Measurements from ENCODE around the gene HEATR5A. TPM values are rescaled to one million over a fixed set of nuclear protein-coding genes. Genes with fewer than 3 reads are reported as not detected.
"Not testable (repeated sequence)": the region's sequence is repeated elsewhere in the genome, so short reads cannot be mapped to it uniquely, and the experiment has no call there.

Gene HEATR5A
- total and polyA plus RNA-seq, 2 experiments from 2014 or later, result 25.8 to 32.5 TPM

GRCh38 chr14:31380106-31380505 lies 40.2 kb downstream of the HEATR5A start:
- Mint-ChIP-seq H3K27ac (no peak overlapping the region), H3K4me3 (no peak overlapping the region), H3K27me3 (ENCODE audit: insufficient read depth, low read depth, poor library complexity) (no peaks in the 10 kb centered on the region), H3K9me3 (no peaks in the 10 kb centered on the region), H3K36me3 (ENCODE audit: low read depth) (peaks cover 9% of the 10 kb centered on the region; the same call in 2 of the 3 replicates), H3K4me1 (no peaks in the 10 kb centered on the region)
- H3K27ac ChIP-seq (ENCODE audit: low read depth), result no peak overlapping the region
- H3K4me3 ChIP-seq, result no peak overlapping the region
- no peaks in the 10 kb centered on the region for H3K36me3 ChIP-seq (ENCODE audit: insufficient read depth)
- TF ChIP-seq EZH2phosphoT487 (IDR thresholded peaks at IDR 0.05; ENCODE audit: unreplicated experiment), result no peak
- TF ChIP-seq ETS1 (IDR thresholded peaks at IDR 0.05), result no peak
- TF ChIP-seq ZNF462 (CRISPR knock-in tag; IDR thresholded peaks at IDR 0.05), result no peak
- TF ChIP-seq EZH2 (IDR thresholded peaks at IDR 0.05; ENCODE audit: low read depth, unreplicated experiment), result no peak
- no peak for TF ChIP-seq CREB1 (CRISPR knock-in tag; IDR thresholded peaks at IDR 0.05; ENCODE audit: low read depth)
- no peak for TF ChIP-seq STAT1 (IDR thresholded peaks at IDR 0.05; ENCODE audit: unreplicated experiment)
- ATAC-seq, result no peak
- H2AFZ ChIP-seq, result no peak overlapping the region
- H4K20me1 ChIP-seq (replicated peaks; ENCODE audit: insufficient read depth), result no peaks in the 10 kb centered on the region
- no peak for DNase-seq (ENCODE audit: low spot score)
- no peaks in the 10 kb centered on the region for H3K27me3 ChIP-seq (ENCODE audit: insufficient read depth)
- H3F3A ChIP-seq (replicated peaks; ENCODE audit: low read depth), result no peaks in the 10 kb centered on the region
- H3K9me2 ChIP-seq (ENCODE audit: insufficient read depth), result no peaks in the 10 kb centered on the region
- no peak overlapping the region for H3K4me2 ChIP-seq
- no peaks in the 10 kb centered on the region for H3K79me2 ChIP-seq (replicated peaks; ENCODE audit: insufficient read depth)
- H3K4me1 ChIP-seq (ENCODE audit: insufficient read depth), result no peaks in the 10 kb centered on the region

- H3K27ac ChIP-seq (ENCODE audit: low read depth); H3K79me2 ChIP-seq (replicated peaks; ENCODE audit: insufficient read depth); H3K36me3 ChIP-seq (ENCODE audit: insufficient read depth); H3K4me2 ChIP-seq; H3K4me3 ChIP-seq; H3K9me2 ChIP-seq (ENCODE audit: insufficient read depth); H3K27me3 Mint-ChIP-seq (ENCODE audit: insufficient read depth, low read depth, poor library complexity); DNase-seq (ENCODE audit: low spot score); H4K20me1 ChIP-seq (replicated peaks; ENCODE audit: insufficient read depth); H3F3A ChIP-seq (replicated peaks; ENCODE audit: low read depth); H3K36me3 Mint-ChIP-seq (ENCODE audit: low read depth); H3K27ac Mint-ChIP-seq; H2AFZ ChIP-seq; H3K4me1 ChIP-seq (ENCODE audit: insufficient read depth); H3K4me3 Mint-ChIP-seq; ATAC-seq; H3K9me3 Mint-ChIP-seq; H3K27me3 ChIP-seq (ENCODE audit: insufficient read depth); H3K4me1 Mint-ChIP-seq: not testable (repeated sequence)
Measured at GRCh38 chr14:31379125-31379947, 41.0 kb downstream of the HEATR5A start.

Measured in GM23338 (cell line).